GM23248 (cell line): ENCODE measurements around the gene ETV7.

ENCODE experiments used
- EZH2 ChIP-seq: fragments of 200-600 bp; sonication (generic); IDR thresholded peaks from 2 replicates; pipeline ENCODE4 v1.6.1; 2018; ENCODE audit warnings: antibody characterized with exemption, mild to moderate bottlenecking; ENCODE audit not compliant: insufficient read depth, poor library complexity, severe bottlenecking
- EZH2phosphoT487 ChIP-seq: fragments of 200-600 bp; sonication (generic); IDR thresholded peaks from 2 replicates; pipeline ENCODE4 v1.6.1; 2018; ENCODE audit warnings: antibody characterized with exemption, moderate library complexity, mild to moderate bottlenecking, low read depth; ENCODE audit not compliant: insufficient read depth

GRCh38 chr6:36361071-36361470 is 26.4 kb downstream of the ETV7 start:
- TF ChIP-seq EZH2, result no peak
- TF ChIP-seq EZH2phosphoT487, result no peak
